Islet precursor cell (in vitro differentiated cells): Measurements from ENCODE around the gene YAF2.
A peak's percentile ranks its signal among the peaks of the same experiment; 100 is the strongest.
"Not testable (repeated sequence)": the region's sequence is repeated elsewhere in the genome, so short reads cannot be mapped to it uniquely, and the experiment has no call there.

Experiments
- DNase-seq: peaks from one replicate; pipeline ENCODE4 v3.0.0-alpha.2; 2018

YAF2 gene

GRCh38 chr12:42252645-42253044, 14.6 kb upstream of the YAF2 start:
- DNase-seq: not testable (repeated sequence)

GRCh38 chr12:42249033-42249432, 11.0 kb upstream of the YAF2 start:
- not testable (repeated sequence) for DNase-seq

- no peak for DNase-seq
These were observed 2.2 kb upstream of the YAF2 start for GRCh38 chr12:42240131-42240750.

GRCh38 chr12:42237853-42238239, 202 bp downstream of the YAF2 start:
- DNase-seq: no peak

- peak; percentile 95 for DNase-seq
These were observed 796 bp downstream of the YAF2 start for GRCh38 chr12:42237052-42237852.

- no peak for DNase-seq
These were observed 2.0 kb downstream of the YAF2 start for GRCh38 chr12:42236017-42236416.

- no peak for DNase-seq
These were observed 2.6 kb downstream of the YAF2 start for GRCh38 chr12:42235426-42235825.

GRCh38 chr12:42234970-42235369, 3.1 kb downstream of the YAF2 start:
- DNase-seq: no peak

GRCh38 chr12:42227525-42227924, 10.5 kb downstream of the YAF2 start:
- DNase-seq: not testable (repeated sequence)

GRCh38 chr12:42224501-42224900, 13.5 kb downstream of the YAF2 start:
- not testable (repeated sequence) for DNase-seq

- DNase-seq: no peak
These were observed 15.3 kb downstream of the YAF2 start for GRCh38 chr12:42222724-42223123.

- no peak for DNase-seq
These were observed 16.3 kb downstream of the YAF2 start for GRCh38 chr12:42221726-42222125.

GRCh38 chr12:42217656-42218055, 20.4 kb downstream of the YAF2 start:
- no peak for DNase-seq

GRCh38 chr12:42216737-42217136, 21.3 kb downstream of the YAF2 start:
- DNase-seq: no peak

- not testable (repeated sequence) for DNase-seq
These were observed 22.3 kb downstream of the YAF2 start for GRCh38 chr12:42215759-42216158.

GRCh38 chr12:42213954-42214426, 24.1 kb downstream of the YAF2 start:
- DNase-seq: peak; percentile 83

- peak; percentile 89 for DNase-seq
These were observed 25.0 kb downstream of the YAF2 start for GRCh38 chr12:42213023-42213422.

- DNase-seq: no peak
These were observed 29.5 kb downstream of the YAF2 start for GRCh38 chr12:42208574-42208973.

GRCh38 chr12:42204819-42205218, 33.2 kb downstream of the YAF2 start:
- no peak for DNase-seq

GRCh38 chr12:42204362-42204761, 33.7 kb downstream of the YAF2 start:
- DNase-seq: no peak

GRCh38 chr12:42201063-42201462, 37.0 kb downstream of the YAF2 start:
- no peak for DNase-seq

GRCh38 chr12:42199007-42199406, 39.0 kb downstream of the YAF2 start:
- DNase-seq: no peak

GRCh38 chr12:42196723-42197603, 41.1 kb downstream of the YAF2 start:
- no peak for DNase-seq
